Activated CD4-positive, alpha-beta T cell treated with anti-CD3 and anti-CD28 coated beads for 36 hours (primary cell): ENCODE data around the gene LACTBL1. TPM values are rescaled to one million over a fixed set of nuclear protein-coding genes. Genes with fewer than 3 reads are reported as not detected.
A peak's percentile ranks its signal among the peaks of the same experiment; 100 is the strongest.

ENCODE experiments used
- ATAC-seq: fragments of 200-7000 bp; cut with Tn5 transposase; one replicate; pipeline ENCODE4 v1.10.0; 2021; ENCODE audit warnings: mild to moderate bottlenecking, moderate library complexity
- CTCF ChIA-PET: fragments of 350-600 bp; sonication (Branson Sonifier 250); formaldehyde crosslinking; loops from one replicate; lab custom pipeline; 2021; ENCODE audit warnings: antibody characterized with exemption; lab: Charles Lee
- POLR2A ChIA-PET: fragments of 350-600 bp; sonication (Branson Sonifier 250); formaldehyde crosslinking; loops from one replicate; lab custom pipeline; 2021; ENCODE audit warnings: antibody characterized with exemption, inconsistent platforms; lab: Charles Lee
- DNase-seq: peaks from one replicate; pipeline ENCODE4 v3.0.0-alpha.2; 2020
- H3K27ac Mint-ChIP-seq: one replicate; pipeline ENCODE4 v1.8.0; 2021; ENCODE audit warnings: mixed read lengths
- H3K27me3 Mint-ChIP-seq: one replicate; pipeline ENCODE4 v1.8.0; 2021; ENCODE audit warnings: mixed read lengths
- H3K36me3 Mint-ChIP-seq: one replicate; pipeline ENCODE4 v1.8.0; 2021; ENCODE audit warnings: low read depth, mixed read lengths
- H3K4me1 Mint-ChIP-seq: one replicate; pipeline ENCODE4 v1.8.0; 2021; ENCODE audit warnings: mixed read lengths
- H3K4me3 Mint-ChIP-seq: one replicate; pipeline ENCODE4 v1.8.0; 2021; ENCODE audit warnings: mild to moderate bottlenecking, moderate library complexity, mixed read lengths
- H3K9me3 Mint-ChIP-seq: one replicate; pipeline ENCODE4 v1.8.0; 2021; ENCODE audit warnings: low read depth, mixed read lengths
- intact Hi-C, 2 experiments: fragments of 100-400 bp; cut with DNase I in 1 of 2; cut with micrococcal nuclease in 1 of 2; formaldehyde crosslinking; loops; one replicate each; pipeline versions ENCODE4 v1.14.2 to v1.15.1; 2022 to 2024; cut with DNase I, micrococcal nuclease
- total RNA-seq, 2 experiments: library from RNA; stranded (reverse); gene quantifications; one replicate each; pipeline ENCODE4 v1.2.3, GENCODE V29; 2021

LACTBL1 gene
- total RNA-seq, 2 experiments from 2014 or later = not detected

DNA sequence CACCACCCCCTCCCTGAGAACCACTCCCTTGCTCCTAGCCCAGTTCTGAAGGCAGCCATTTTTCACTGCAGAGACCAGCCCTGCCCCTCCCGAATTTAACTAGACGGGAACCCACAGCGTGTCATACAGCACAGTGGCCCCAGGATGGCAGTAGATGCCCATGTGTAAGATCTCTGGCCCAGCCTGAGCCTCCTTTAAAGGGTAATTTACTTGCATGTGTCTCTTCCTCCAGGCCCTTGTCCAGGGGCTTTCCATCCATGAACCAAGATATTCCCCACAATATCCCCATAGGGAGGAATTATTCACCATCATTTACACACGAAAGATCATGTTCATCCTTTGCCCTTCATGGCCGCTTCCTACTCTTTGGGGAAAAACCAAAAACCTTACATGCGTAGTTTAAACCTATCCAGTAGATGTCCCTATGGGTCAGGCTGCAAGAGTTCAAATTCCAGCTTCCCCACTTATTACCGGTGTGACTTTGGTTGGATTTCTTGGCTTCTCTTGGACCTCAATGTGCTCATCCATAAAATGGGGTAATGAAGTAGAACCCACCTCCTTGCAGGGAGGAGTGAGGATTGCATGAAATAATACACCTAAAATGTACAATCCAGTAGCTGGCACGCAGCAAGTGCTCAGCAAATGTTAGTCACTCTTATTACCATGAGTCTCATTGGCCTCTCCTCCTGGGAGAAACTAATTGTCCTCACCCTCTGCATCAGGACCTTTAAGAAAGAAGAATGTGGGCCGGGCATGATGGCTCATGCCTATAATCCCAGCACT, 4.0 kb upstream of the LACTBL1 start:
- DNase-seq (peak; percentile 74), ATAC-seq (peak; percentile 95)
- H3K4me1 Mint-ChIP-seq = no peaks in the 10 kb centered on the region
- intact Hi-C loops = loop anchor here (1.0 to 2.0 kb wide), 4 partner anchors 122 to 301 kb away; no protein-coding TSS in a partner anchor
- H3K27ac Mint-ChIP-seq = no peak overlapping the region
- CTCF ChIA-PET = interaction anchor here (0.5 to 1.0 kb wide), 3 partner anchors 26 to 208 kb away, joined by 3 read pairs; no protein-coding TSS in a partner anchor
- POLR2A ChIA-PET = no interaction called here
- no peaks in the 10 kb centered on the region for H3K9me3 Mint-ChIP-seq
- no peak overlapping the region for H3K4me3 Mint-ChIP-seq
- H3K27me3 Mint-ChIP-seq = peaks cover 13% of the 10 kb centered on the region
- no peaks in the 10 kb centered on the region for H3K36me3 Mint-ChIP-seq

DNA sequence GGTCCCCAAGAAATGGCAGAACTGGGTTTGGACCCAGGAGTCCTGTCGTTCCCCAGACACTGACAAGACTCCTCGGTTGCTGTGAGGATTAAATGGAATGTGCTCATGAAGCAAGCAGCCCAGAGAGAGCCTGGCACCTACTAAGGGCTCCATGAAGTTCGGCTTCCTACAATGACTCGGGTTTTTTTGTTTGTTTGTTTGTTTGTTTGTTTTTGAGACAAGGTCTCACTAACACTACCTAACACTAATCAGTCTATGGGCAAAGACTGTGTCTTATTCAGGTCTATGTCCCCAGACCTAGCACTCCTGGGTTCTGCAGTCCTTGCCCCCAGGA, 3.4 kb upstream of the LACTBL1 start:
- intact Hi-C loops = loop anchor here (1.0 to 2.0 kb wide), 4 partner anchors 122 to 301 kb away; no protein-coding TSS in a partner anchor
- no peak for ATAC-seq
- Mint-ChIP-seq H3K4me1 (no peaks in the 10 kb centered on the region), H3K4me3 (no peak overlapping the region), H3K36me3 (no peaks in the 10 kb centered on the region), H3K27me3 (peaks cover 14% of the 10 kb centered on the region), H3K27ac (no peak overlapping the region), H3K9me3 (no peaks in the 10 kb centered on the region)
- ChIA-PET POLR2A (no interaction called here), CTCF (interaction anchor here (0.7 to 1.7 kb wide), 2 partner anchors 44 to 120 kb away, joined by 3 read pairs; no protein-coding TSS in a partner anchor)
- DNase-seq = no peak

DNA sequence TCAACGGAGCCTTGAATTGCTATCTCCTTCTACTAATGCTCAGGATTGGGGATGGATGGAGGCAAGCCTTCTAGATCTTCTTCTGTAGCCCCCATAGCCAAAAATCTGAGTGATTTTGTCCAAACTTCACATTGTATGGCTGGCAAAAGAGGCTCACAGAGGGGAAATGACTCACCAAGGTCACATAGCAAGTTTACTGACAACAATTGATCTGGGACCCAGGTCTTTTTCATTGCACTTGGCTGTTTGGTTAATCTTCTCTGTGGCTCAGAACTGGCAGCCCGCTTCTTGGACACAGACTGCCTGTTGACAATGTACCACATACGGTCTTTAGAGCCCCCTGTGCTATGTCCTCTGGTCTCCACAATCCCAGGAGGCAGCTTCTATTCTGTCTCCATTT, 3.0 kb upstream of the LACTBL1 start:
- Mint-ChIP-seq H3K9me3 (no peaks in the 10 kb centered on the region), H3K36me3 (no peaks in the 10 kb centered on the region), H3K4me1 (no peaks in the 10 kb centered on the region), H3K4me3 (no peak overlapping the region), H3K27me3 (peaks cover 14% of the 10 kb centered on the region), H3K27ac (no peak overlapping the region)
- ChIA-PET CTCF (interaction anchor here (0.7 to 1.9 kb wide), 3 partner anchors 44 to 208 kb away, joined by 3 to 7 read pairs (median 3); no protein-coding TSS in a partner anchor), POLR2A (no interaction called here)
- no peak for DNase-seq
- no peak for ATAC-seq
- intact Hi-C loops = loop anchor here (1.0 to 2.0 kb wide), 4 partner anchors 123 to 302 kb away; no protein-coding TSS in a partner anchor

DNA sequence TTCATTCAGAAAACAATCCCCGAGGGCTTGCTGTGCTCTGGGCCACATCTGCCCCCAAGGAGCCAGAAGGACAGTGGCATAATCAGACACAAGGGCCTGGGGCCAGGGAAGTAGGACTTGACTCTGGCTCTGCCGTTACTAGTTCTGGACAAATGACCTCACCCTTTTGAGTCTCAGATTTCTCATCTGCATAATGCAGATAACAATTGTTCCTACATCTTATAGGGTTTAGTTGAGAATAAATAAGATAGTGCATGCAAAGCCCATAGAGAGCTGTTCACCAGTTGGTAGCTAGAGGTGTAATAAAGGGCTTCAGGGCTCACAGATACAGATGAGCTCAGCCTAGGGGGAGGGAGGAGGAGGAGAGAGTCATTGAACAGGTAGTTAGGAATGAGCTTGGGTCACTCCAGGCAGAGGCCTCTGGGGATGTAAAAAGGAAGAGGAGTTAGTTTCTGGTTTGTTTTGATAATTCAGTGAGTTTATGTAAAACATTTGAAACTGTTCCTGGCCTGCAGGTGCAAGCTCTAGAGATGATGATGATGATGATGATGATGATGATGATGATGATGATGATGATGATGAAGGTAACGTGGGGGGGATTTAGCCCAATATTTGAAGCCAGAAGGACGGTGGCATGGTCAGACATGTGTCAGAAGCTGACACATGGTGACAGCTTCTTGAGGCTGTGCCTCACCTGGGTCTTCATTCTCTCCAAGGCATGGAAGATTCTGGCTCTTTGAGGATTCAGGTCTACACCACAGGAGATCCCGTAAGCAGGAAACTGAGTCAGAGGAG, 858 bp downstream of the LACTBL1 start:
- H3K4me1 Mint-ChIP-seq = no peaks in the 10 kb centered on the region
- ATAC-seq (no peak), DNase-seq (no peak)
- no peak overlapping the region for H3K4me3 Mint-ChIP-seq
- ChIA-PET POLR2A (no interaction called here), CTCF (interaction anchor here (0.7 to 1.3 kb wide), 2 partner anchors 8 to 141 kb away, joined by 3 to 4 read pairs; no protein-coding TSS in a partner anchor)
- no peak overlapping the region for H3K27ac Mint-ChIP-seq
- H3K27me3 Mint-ChIP-seq = peaks cover 31% of the 10 kb centered on the region
- peaks cover under 1% of the 10 kb centered on the region for H3K9me3 Mint-ChIP-seq
- intact Hi-C loops = no loop called here
- no peaks in the 10 kb centered on the region for H3K36me3 Mint-ChIP-seq

DNA sequence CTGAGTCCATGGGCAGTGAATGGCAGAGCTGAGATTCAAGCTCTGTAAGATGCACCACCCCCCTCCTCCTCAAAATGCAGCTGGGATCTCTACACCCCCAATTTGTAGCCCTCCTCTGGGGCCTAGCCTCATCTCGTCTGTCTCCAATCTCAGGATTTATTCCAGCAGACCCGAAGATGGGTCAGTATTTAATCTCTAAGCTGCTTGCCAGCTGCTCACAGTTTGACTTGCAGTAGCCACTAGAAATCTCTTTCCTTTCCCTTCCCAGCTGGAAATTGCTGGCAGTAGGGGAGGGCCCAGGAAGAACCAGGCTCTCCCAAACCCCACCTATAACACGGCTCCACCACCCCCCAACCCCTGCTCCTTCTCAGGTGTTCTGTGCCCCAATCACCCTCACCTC, 1.5 kb downstream of the LACTBL1 start:
- ChIA-PET POLR2A (no interaction called here), CTCF (no interaction called here)
- peaks cover 6% of the 10 kb centered on the region for H3K9me3 Mint-ChIP-seq
- ATAC-seq (no peak), DNase-seq (no peak)
- intact Hi-C loops = no loop called here
- no peak overlapping the region for H3K27ac Mint-ChIP-seq
- H3K36me3 Mint-ChIP-seq = no peaks in the 10 kb centered on the region
- H3K4me1 Mint-ChIP-seq = no peaks in the 10 kb centered on the region
- H3K4me3 Mint-ChIP-seq = no peak overlapping the region
- H3K27me3 Mint-ChIP-seq = peaks cover 34% of the 10 kb centered on the region

DNA sequence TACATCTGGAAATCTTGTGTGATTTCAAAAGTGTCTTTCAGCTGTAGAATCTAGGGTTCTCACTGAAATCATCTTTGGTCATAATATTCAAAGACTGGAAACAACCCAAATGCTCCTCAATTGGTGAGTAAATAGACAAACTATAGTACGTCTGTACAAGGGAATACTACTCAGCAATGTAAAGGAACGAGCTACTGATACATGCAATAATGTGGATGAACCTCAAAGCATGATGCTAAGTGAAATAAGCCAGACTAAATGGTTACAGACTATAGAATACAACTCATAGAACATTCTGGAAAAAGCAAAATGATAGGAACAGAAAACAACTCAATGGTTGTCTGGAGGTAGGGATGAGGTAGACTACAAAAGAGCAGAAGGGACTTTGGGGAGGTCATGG, 2.6 kb downstream of the LACTBL1 start:
- Mint-ChIP-seq H3K9me3 (peaks cover 6% of the 10 kb centered on the region), H3K27ac (no peak overlapping the region), H3K27me3 (peaks cover 34% of the 10 kb centered on the region), H3K4me3 (no peak overlapping the region), H3K4me1 (no peaks in the 10 kb centered on the region), H3K36me3 (no peaks in the 10 kb centered on the region)
- intact Hi-C loops = no loop called here
- no peak for DNase-seq
- POLR2A ChIA-PET = no interaction called here
- CTCF ChIA-PET = no interaction called here
- no peak for ATAC-seq

DNA sequence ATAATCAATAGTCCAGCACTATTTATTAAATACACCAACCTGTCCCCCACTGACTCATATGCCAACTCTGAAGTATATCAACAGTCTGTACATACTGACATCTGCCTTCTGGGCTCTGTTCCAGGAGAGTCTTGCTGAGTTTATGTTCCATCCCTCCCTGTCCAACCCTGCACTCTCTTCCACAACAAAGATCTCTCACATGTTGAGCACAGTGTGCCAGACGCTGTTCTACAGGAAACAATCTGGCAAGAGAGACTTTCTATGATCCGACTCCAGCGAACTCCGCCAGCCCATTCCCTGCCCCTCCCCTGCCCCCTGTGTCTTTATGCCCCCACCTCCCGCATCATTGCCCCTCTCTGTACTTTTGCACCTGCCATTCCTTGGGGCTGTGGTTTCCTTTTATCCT, 3.4 kb downstream of the LACTBL1 start:
- POLR2A ChIA-PET = no interaction called here
- H3K4me3 Mint-ChIP-seq = no peak overlapping the region
- intact Hi-C loops = no loop called here
- H3K27ac Mint-ChIP-seq = no peak overlapping the region
- no peaks in the 10 kb centered on the region for H3K36me3 Mint-ChIP-seq
- peaks cover 6% of the 10 kb centered on the region for H3K9me3 Mint-ChIP-seq
- no peak for ATAC-seq
- peaks cover 34% of the 10 kb centered on the region for H3K27me3 Mint-ChIP-seq
- CTCF ChIA-PET = no interaction called here
- no peaks in the 10 kb centered on the region for H3K4me1 Mint-ChIP-seq
- no peak for DNase-seq

DNA sequence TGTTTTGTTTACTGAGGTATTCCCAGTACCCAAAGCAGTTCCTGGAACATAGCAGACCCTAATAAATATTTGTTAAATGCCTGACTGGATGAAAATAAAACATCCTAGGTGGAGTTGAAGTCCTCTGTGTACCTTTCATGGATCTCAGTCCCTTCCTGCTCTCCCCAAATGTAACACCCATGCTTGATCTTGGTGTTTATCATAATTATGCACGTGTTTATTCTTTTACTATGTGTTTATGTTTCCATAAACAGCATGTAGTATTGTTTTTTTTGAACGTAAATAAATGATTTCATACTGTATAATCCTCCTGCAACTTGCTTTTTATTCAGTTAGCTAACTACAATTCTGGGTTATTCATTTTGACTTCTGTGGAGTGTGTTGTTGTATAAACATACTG, 4.8 kb downstream of the LACTBL1 start:
- CTCF ChIA-PET = interaction anchor here (0.6 kb wide), 1 partner anchor 9 kb away, joined by 3 read pairs; no protein-coding TSS in a partner anchor
- no peak overlapping the region for H3K4me3 Mint-ChIP-seq
- no peak for DNase-seq
- H3K36me3 Mint-ChIP-seq = no peaks in the 10 kb centered on the region
- H3K27ac Mint-ChIP-seq = no peak overlapping the region
- H3K9me3 Mint-ChIP-seq = peaks cover 6% of the 10 kb centered on the region
- no peak for ATAC-seq
- intact Hi-C loops = no loop called here
- no peaks in the 10 kb centered on the region for H3K4me1 Mint-ChIP-seq
- POLR2A ChIA-PET = no interaction called here
- peaks cover 34% of the 10 kb centered on the region for H3K27me3 Mint-ChIP-seq

DNA sequence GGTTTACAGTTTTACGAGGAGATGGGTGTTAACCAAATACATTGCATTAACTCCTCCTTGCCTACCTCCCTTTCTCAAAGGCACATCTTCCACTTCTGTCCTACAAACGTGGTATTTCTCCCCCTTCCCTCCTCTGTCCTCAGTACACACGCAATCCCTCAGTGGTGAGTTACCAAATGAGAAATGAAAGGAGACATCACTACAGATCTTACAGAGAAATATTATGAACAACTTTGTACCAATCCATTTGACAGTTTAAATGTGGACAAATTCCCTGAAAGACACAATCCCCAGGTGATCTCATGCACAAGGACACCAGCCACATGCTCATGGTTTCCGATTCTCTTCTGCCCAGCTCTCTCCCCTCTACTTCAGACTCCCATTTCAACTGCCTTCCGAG, 6.4 kb downstream of the LACTBL1 start:
- Mint-ChIP-seq H3K4me1 (no peaks in the 10 kb centered on the region), H3K27me3 (peaks cover 25% of the 10 kb centered on the region), H3K4me3 (no peak overlapping the region), H3K27ac (no peak overlapping the region), H3K9me3 (peaks cover 6% of the 10 kb centered on the region), H3K36me3 (no peaks in the 10 kb centered on the region)
- ATAC-seq = no peak
- intact Hi-C loops = no loop called here
- CTCF ChIA-PET = interaction anchor here (1.0 to 1.3 kb wide), 2 partner anchors 12 to 262 kb away, joined by 3 to 4 read pairs; no protein-coding TSS in a partner anchor
- no peak for DNase-seq
- POLR2A ChIA-PET = no interaction called here

DNA sequence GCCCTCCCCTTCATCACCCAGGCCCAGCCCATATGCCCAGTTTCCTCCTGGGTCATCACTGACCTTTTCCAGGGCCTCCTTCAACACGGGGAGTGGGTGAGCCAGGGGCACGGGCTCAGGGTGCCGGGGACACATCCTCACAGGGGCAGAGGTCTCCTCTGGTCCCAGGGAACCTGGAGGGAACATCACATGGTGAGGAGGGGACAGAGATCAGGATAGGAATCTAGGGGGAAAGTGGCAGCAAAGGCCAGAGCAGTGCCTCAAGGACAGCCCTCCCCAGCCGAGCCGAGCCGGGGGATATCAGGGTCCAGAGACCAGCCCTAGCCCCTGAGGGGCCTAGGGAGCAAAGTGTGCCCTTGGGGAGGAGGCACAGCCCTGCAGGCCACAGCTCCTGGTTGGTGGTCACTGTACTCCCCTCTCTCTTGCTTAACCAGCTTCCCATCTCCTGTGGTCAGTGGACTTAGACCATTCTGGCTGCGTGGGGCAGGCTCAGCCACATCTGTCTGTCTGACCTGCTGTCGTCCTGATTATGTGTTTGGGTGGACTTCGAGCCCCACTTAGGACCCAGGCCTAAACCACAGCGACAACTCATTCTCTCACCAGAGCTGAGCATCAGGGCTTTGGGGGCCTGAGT, 9.5 kb downstream of the LACTBL1 start:
- no peaks in the 10 kb centered on the region for H3K36me3 Mint-ChIP-seq
- no peaks in the 10 kb centered on the region for H3K4me1 Mint-ChIP-seq
- H3K9me3 Mint-ChIP-seq = peaks cover 6% of the 10 kb centered on the region
- DNase-seq = no peak
- H3K27me3 Mint-ChIP-seq = peaks cover 10% of the 10 kb centered on the region
- no peak overlapping the region for H3K27ac Mint-ChIP-seq
- intact Hi-C loops = no loop called here
- ATAC-seq = no peak
- ChIA-PET POLR2A (no interaction called here), CTCF (interaction anchor here (0.6 to 1.8 kb wide), 6 partner anchors 9 to 547 kb away, joined by 3 to 8 read pairs (median 4); partner anchors contain the start of gene LACTBL1)
- no peak overlapping the region for H3K4me3 Mint-ChIP-seq

DNA sequence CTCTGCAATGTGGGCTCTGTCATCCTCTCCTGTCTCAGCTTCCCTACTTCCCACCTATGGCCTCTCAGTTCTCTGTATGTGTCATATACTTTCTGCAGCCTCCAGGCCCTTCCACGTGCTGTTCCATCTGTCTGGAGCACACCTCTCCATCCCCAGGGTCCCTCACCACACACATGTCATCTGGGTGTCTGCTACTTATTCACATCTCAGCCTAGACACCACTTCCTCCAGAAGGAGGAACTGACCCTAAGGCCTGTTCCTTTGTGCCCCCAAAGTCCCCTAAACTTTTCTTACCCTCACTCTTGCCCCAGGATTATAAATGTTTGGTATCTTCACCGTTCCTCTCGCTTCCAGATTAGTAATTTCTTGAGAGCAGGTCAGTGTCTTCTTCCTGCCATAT, 10.1 kb downstream of the LACTBL1 start:
- no peaks in the 10 kb centered on the region for H3K4me1 Mint-ChIP-seq
- H3K36me3 Mint-ChIP-seq = no peaks in the 10 kb centered on the region
- DNase-seq (no peak), ATAC-seq (no peak)
- H3K9me3 Mint-ChIP-seq = peaks cover 6% of the 10 kb centered on the region
- intact Hi-C loops = no loop called here
- CTCF ChIA-PET = interaction anchor here (0.6 to 1.1 kb wide), 2 partner anchors 204 to 547 kb away, joined by 3 read pairs; no protein-coding TSS in a partner anchor
- H3K27ac Mint-ChIP-seq = no peak overlapping the region
- POLR2A ChIA-PET = no interaction called here
- H3K27me3 Mint-ChIP-seq = peaks cover 6% of the 10 kb centered on the region
- H3K4me3 Mint-ChIP-seq = no peak overlapping the region
